Activated CD8-positive, alpha-beta memory T cell treated with anti-CD3 and anti-CD28 coated beads, Interleukin-2, amount 10 ng/mL, durations not matched to agents 7 days and 5 days (primary cell): Measurements from ENCODE around the gene NACC2. TPM values are rescaled to one million over a fixed set of nuclear protein-coding genes. Genes with fewer than 3 reads are reported as not detected.

Experiments
- ATAC-seq: fragments of 150-1000 bp; cut with Tn5 transposase; one replicate; pipeline ENCODE4 v1.10.0; 2021; ENCODE audit warnings: moderate library complexity
- CTCF ChIA-PET: fragments of 350-600 bp; sonication (Branson Sonifier 250); formaldehyde crosslinking; loops from one replicate; lab custom pipeline; 2021; ENCODE audit warnings: antibody characterized with exemption; lab: Charles Lee
- DNase-seq: peaks from one replicate; pipeline ENCODE4 v3.0.0-alpha.2; 2020
- H3K27ac Mint-ChIP-seq: one replicate; pipeline ENCODE4 v1.8.0; 2021; ENCODE audit warnings: mild to moderate bottlenecking, mixed read lengths
- H3K27me3 Mint-ChIP-seq: one replicate; pipeline ENCODE4 v1.8.0; 2021; ENCODE audit warnings: mixed read lengths
- H3K36me3 Mint-ChIP-seq: one replicate; pipeline ENCODE4 v1.8.0; 2021; ENCODE audit warnings: mild to moderate bottlenecking, mixed read lengths
- H3K4me1 Mint-ChIP-seq: one replicate; pipeline ENCODE4 v1.8.0; 2021; ENCODE audit warnings: mixed read lengths
- H3K4me3 Mint-ChIP-seq: one replicate; pipeline ENCODE4 v1.8.0; 2021; ENCODE audit warnings: mild to moderate bottlenecking, moderate library complexity, mixed read lengths
- H3K9me3 Mint-ChIP-seq: one replicate; pipeline ENCODE4 v1.8.0; 2022; ENCODE audit warnings: low read depth, mixed read lengths
- total RNA-seq, 2 experiments: library from RNA; stranded (reverse); gene quantifications; one replicate each; pipeline ENCODE4 v1.2.3, GENCODE V29; 2021

Gene NACC2
- total RNA-seq, 2 experiments from 2014 or later: 6.3 to 9.7 TPM

- no peak overlapping the region for H3K4me3 Mint-ChIP-seq
- H3K9me3 Mint-ChIP-seq: peaks cover 5% of the 10 kb centered on the region
- ATAC-seq: no peak
- no peak for DNase-seq
- H3K36me3 Mint-ChIP-seq: no peaks in the 10 kb centered on the region
- H3K27ac Mint-ChIP-seq: no peak overlapping the region
- CTCF ChIA-PET: interaction anchor here (0.7 to 5.9 kb wide), 5 partner anchors 24 to 153 kb away, joined by 3 to 76 read pairs (median 6); partner anchors contain the start of gene NACC2
- H3K4me1 Mint-ChIP-seq: peaks cover 17% of the 10 kb centered on the region
- no peaks in the 10 kb centered on the region for H3K27me3 Mint-ChIP-seq
These were observed 25.4 kb upstream of the NACC2 start for GRCh38 chr9:136120438-136120844.

DNA sequence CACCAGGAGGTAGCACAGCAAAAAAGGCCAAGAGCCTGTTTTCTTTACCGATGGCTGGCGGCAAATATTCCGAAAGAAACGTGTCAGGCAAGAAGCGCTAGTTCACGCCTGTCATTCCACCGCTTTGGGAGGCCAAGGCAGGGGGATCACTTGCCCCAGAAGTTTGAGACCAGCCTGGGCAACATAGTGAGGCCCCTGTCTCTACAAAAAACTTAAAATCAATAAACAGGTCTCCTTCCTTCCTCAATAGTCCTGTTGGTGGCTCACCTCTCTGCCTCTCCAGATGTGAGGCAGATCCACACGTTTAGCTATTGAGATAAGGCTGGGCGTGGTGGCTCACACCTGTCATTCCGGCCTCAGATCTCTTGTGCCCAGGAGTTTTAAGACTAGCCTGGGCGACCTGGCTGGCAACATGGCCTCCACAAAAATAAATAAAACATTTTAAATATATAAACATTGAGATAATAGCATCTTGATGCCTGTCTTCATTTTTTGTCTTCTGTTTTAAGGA, 24.8 kb upstream of the NACC2 start:
- H3K36me3 Mint-ChIP-seq: no peaks in the 10 kb centered on the region
- DNase-seq: no peak
- peak overlapping the region; percentile 74 for H3K4me3 Mint-ChIP-seq
- peaks cover 19% of the 10 kb centered on the region for H3K4me1 Mint-ChIP-seq
- H3K27me3 Mint-ChIP-seq: no peaks in the 10 kb centered on the region
- no peak for ATAC-seq
- H3K27ac Mint-ChIP-seq: peak overlapping the region; percentile 57
- H3K9me3 Mint-ChIP-seq: peaks cover under 1% of the 10 kb centered on the region
- CTCF ChIA-PET: interaction anchor here (0.8 to 5.9 kb wide), 5 partner anchors 24 to 159 kb away, joined by 3 to 76 read pairs (median 6); partner anchors contain the start of gene NACC2

GRCh38 chr9:136119061-136119882, 24.2 kb upstream of the NACC2 start:
- peak overlapping the region; percentile 73 for H3K27ac Mint-ChIP-seq
- H3K27me3 Mint-ChIP-seq: no peaks in the 10 kb centered on the region
- ATAC-seq (peak; percentile 1), DNase-seq (peak; percentile 51)
- CTCF ChIA-PET: interaction anchor here (0.8 to 5.9 kb wide), 5 partner anchors 24 to 159 kb away, joined by 3 to 76 read pairs (median 6); partner anchors contain the start of gene NACC2
- no peaks in the 10 kb centered on the region for H3K9me3 Mint-ChIP-seq
- no peaks in the 10 kb centered on the region for H3K36me3 Mint-ChIP-seq
- peaks cover 26% of the 10 kb centered on the region for H3K4me1 Mint-ChIP-seq
- H3K4me3 Mint-ChIP-seq: peak overlapping the region; percentile 74

- peak within 1 kb of the TSS; percentile 80 for H3K27ac Mint-ChIP-seq
- peaks cover 33% of the 10 kb centered on the region for H3K4me1 Mint-ChIP-seq
- peak within 1 kb of the TSS; percentile 79 for H3K4me3 Mint-ChIP-seq
- CTCF ChIA-PET: interaction anchor here (0.7 to 1.8 kb wide), 7 partner anchors 9 to 158 kb away, joined by 3 to 10 read pairs (median 4); partner anchors contain the start of gene UBAC1
- ATAC-seq (peak; percentile 91), DNase-seq (peak; percentile 98)
- H3K36me3 Mint-ChIP-seq: peaks cover under 1% of the 10 kb centered on the region
- no peaks in the 10 kb centered on the region for H3K27me3 Mint-ChIP-seq
- H3K9me3 Mint-ChIP-seq: no peaks in the 10 kb centered on the region
These were observed 23.4 kb upstream of the NACC2 start, which contains the start of gene TMEM250 for GRCh38 chr9:136118320-136119060. TMEM250 (minus strand) TSS chr9:136118875; CDS start chr9:136116900, 1,975 bp downstream.

DNA sequence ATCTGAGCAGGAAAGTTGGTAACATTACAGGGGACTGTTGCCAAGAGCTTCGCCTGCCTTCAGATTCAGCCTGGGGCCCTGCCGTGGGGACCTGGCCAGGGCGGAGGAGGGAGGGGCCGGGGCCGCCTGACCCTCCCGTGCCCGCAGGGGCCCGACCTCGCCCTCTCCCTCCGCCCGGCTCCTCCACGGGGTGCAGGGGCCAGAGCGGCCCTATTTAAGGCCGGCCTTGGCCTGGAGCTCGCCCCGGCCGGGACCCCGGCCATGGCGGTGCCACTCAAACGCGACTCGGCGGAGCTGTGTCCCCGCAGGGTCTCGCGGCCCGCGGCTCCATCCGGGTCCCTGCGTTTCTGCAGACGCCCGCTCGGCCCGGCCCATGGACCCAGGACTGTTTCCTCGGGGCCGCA, 22.8 kb upstream of the NACC2 start:
- peak overlapping the region; percentile 79 for H3K4me3 Mint-ChIP-seq

GRCh38 chr9:136117291-136117915, 22.3 kb upstream of the NACC2 start:
- ATAC-seq (peak; percentile 7), DNase-seq (peak; percentile 76)
- CTCF ChIA-PET: interaction anchor here (0.5 to 1.8 kb wide), 9 partner anchors 8 to 461 kb away, joined by 3 to 10 read pairs (median 4); partner anchors contain the start of genes NACC2 and UBAC1
- H3K27me3 Mint-ChIP-seq: no peaks in the 10 kb centered on the region
- peak overlapping the region; percentile 79 for H3K4me3 Mint-ChIP-seq
- peaks cover 43% of the 10 kb centered on the region for H3K4me1 Mint-ChIP-seq
- H3K9me3 Mint-ChIP-seq: no peaks in the 10 kb centered on the region
- H3K36me3 Mint-ChIP-seq: peaks cover 1% of the 10 kb centered on the region
- peak overlapping the region; percentile 80 for H3K27ac Mint-ChIP-seq

More for the DNA sequence above, 22.8 kb upstream of the NACC2 start:
- Mint-ChIP-seq H3K27me3 (no peaks in the 10 kb centered on the region), H3K36me3 (peaks cover 1% of the 10 kb centered on the region), H3K9me3 (no peaks in the 10 kb centered on the region), H3K27ac (peak overlapping the region; percentile 80), H3K4me1 (peaks cover 39% of the 10 kb centered on the region)
- DNase-seq (no peak), ATAC-seq (peak; percentile 2)
- CTCF ChIA-PET: interaction anchor here (0.7 to 1.8 kb wide), 8 partner anchors 8 to 158 kb away, joined by 3 to 10 read pairs (median 5); partner anchors contain the start of genes NACC2 and UBAC1

DNA sequence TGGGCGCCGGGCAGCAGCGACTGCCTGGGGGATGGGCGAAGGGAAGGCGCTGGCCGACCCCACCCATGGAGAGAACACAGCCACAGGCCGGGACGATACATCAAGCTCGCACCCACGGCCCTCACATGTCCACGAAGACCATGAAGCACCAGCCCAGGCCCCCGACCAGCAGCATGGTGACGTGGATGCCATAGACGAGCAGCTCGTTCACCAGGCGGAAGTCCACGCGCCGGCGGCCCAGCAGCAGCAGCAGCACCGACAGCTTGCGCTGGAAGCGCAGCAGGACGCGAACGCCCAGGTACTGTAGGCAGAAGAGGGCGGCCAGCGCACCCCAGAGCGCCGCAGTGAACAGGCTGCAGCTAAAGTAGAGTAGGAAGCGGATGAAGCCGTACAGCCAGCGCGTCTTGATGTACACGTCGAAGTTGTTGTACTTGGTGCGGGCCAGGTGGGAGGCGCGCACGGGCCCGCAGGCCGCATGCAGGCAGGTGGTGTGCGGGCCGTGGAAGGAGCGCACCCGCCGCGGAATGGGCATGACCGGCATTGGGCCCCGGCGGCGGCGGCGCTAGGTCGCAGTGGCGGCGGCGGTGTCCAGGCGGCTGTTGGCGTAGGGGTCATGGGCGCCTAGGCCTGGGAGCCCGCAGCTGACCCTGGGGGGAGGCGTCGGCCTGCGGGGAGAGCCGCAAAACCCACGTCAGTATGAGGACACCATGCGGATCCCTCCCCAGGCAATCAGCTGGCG, 21.4 kb upstream of the NACC2 start:
- H3K36me3 Mint-ChIP-seq: peaks cover 1% of the 10 kb centered on the region
- CTCF ChIA-PET: interaction anchor here (0.5 to 1.8 kb wide), 3 partner anchors 10 to 461 kb away, joined by 3 to 10 read pairs (median 4); no protein-coding TSS in a partner anchor
- peak overlapping the region; percentile 18 for H3K4me3 Mint-ChIP-seq
- DNase-seq: no peak
- no peaks in the 10 kb centered on the region for H3K9me3 Mint-ChIP-seq
- H3K27ac Mint-ChIP-seq: peak overlapping the region; percentile 32
- H3K4me1 Mint-ChIP-seq: peaks cover 52% of the 10 kb centered on the region
- no peaks in the 10 kb centered on the region for H3K27me3 Mint-ChIP-seq
- no peak for ATAC-seq

DNA sequence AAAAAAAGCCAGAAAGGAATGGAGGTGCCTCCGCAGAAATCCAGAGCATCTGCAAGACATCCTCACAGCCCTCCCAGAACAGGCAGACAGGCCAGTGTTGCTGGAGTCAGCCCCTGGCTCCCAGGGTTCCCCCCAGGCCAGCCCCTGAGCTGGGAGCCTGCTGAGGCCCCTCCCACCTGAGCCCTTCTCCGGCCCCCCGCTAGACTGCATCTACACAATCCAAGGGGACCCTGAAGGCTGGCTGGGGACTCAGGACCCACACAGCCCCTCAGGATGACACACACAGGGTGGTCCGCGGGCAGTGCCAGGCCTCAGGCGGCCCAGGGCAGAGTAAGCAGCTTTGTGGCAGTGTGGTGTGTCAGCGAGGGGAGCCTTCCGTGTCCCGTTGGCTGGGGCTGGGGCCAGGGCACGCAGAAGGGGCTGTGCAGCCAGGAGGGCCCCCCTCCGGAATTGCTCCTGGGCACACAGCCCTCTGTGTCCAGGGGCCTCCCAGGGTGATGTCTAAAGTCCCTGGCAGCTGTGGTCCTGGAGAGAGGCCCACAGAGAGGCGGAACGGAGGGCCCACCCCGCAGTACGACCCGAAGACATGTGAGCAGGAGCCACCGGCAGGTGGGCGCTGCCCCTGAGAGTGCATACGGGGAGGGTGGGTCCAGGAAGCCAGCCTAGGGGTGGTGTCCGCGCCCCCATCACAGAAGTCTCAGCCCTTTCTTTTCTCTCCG, 20.7 kb upstream of the NACC2 start:
- CTCF ChIA-PET: no interaction called here
- no peaks in the 10 kb centered on the region for H3K9me3 Mint-ChIP-seq
- no peak overlapping the region for H3K4me3 Mint-ChIP-seq
- DNase-seq (no peak), ATAC-seq (no peak)
- H3K4me1 Mint-ChIP-seq: peaks cover 59% of the 10 kb centered on the region
- peaks cover 1% of the 10 kb centered on the region for H3K36me3 Mint-ChIP-seq
- H3K27ac Mint-ChIP-seq: no peak overlapping the region
- H3K27me3 Mint-ChIP-seq: no peaks in the 10 kb centered on the region

- Mint-ChIP-seq H3K9me3 (no peaks in the 10 kb centered on the region), H3K4me3 (no peak overlapping the region), H3K27ac (peak overlapping the region; percentile 70), H3K27me3 (no peaks in the 10 kb centered on the region), H3K36me3 (peaks cover 1% of the 10 kb centered on the region), H3K4me1 (peaks cover 57% of the 10 kb centered on the region)
- ATAC-seq (no peak), DNase-seq (no peak)
- CTCF ChIA-PET: no interaction called here
These were observed 20.1 kb upstream of the NACC2 start for GRCh38 chr9:136115206-136115605.

- no peak for ATAC-seq
- H3K9me3 Mint-ChIP-seq: no peaks in the 10 kb centered on the region
- H3K4me3 Mint-ChIP-seq: no peak overlapping the region
- CTCF ChIA-PET: interaction anchor here (0.6 to 4.8 kb wide), 4 partner anchors 20 to 147 kb away, joined by 3 to 27 read pairs (median 5); partner anchors contain the start of gene NACC2
- peaks cover 1% of the 10 kb centered on the region for H3K36me3 Mint-ChIP-seq
- no peak for DNase-seq
- H3K27ac Mint-ChIP-seq: peak overlapping the region; percentile 70
- no peaks in the 10 kb centered on the region for H3K27me3 Mint-ChIP-seq
- peaks cover 54% of the 10 kb centered on the region for H3K4me1 Mint-ChIP-seq
These were observed 19.5 kb upstream of the NACC2 start for GRCh38 chr9:136114610-136115009.

GRCh38 chr9:136112541-136112940, 17.5 kb upstream of the NACC2 start:
- DNase-seq (no peak), ATAC-seq (no peak)
- CTCF ChIA-PET: interaction anchor here (2.1 to 4.8 kb wide), 2 partner anchors 17 to 23 kb away, joined by 8 to 27 read pairs; partner anchors contain the start of gene NACC2
- Mint-ChIP-seq H3K4me3 (no peak overlapping the region), H3K9me3 (no peaks in the 10 kb centered on the region), H3K27me3 (no peaks in the 10 kb centered on the region), H3K4me1 (peaks cover 67% of the 10 kb centered on the region), H3K36me3 (peaks cover 1% of the 10 kb centered on the region), H3K27ac (peak overlapping the region; percentile 92)
